GM19025 (cell line): ENCODE data around the gene CEP44.
"Not testable (repeated sequence)": the region's sequence is repeated elsewhere in the genome, so short reads cannot be mapped to it uniquely, and the experiment has no call there.

Source experiments
- ATAC-seq: cut with Tn5 transposase; IDR thresholded peaks from one replicate; pipeline ENCODE4 v1.9.1; 2021; ENCODE audit warnings: mild to moderate bottlenecking, low read depth, moderate library complexity; ENCODE audit not compliant: unreplicated experiment

The CEP44 gene

GRCh38 chr4:174380206-174380605, 96.5 kb downstream of the CEP44 start:
- ATAC-seq: not testable (repeated sequence)

GRCh38 chr4:174380699-174381439, 97.2 kb downstream of the CEP44 start:
- ATAC-seq: no peak

- ATAC-seq: no peak
These were observed 97.7 kb downstream of the CEP44 start for GRCh38 chr4:174381440-174381800.
